Neural cell (in vitro differentiated cells): ENCODE results near the gene GAREM2. TPM values are rescaled to one million over a fixed set of nuclear protein-coding genes. Genes with fewer than 3 reads are reported as not detected.

Experiments used
- H2AFZ ChIP-seq: fragments of 200-600, 300-800 bp; sonication (generic), shearing (Covaris generic); 2 replicates; pipeline ENCODE4 v1.6.0; 2014; ENCODE audit warnings: low read depth, mild to moderate bottlenecking, antibody characterized with exemption, low read length, moderate library complexity
- H3F3A ChIP-seq: fragments of 200-600 bp; shearing (Covaris generic); 2 replicates; pipeline ENCODE4 v1.6.1; 2016; ENCODE audit warnings: mild to moderate bottlenecking, moderate library complexity, mixed read lengths, antibody characterized with exemption, low read length; ENCODE audit not compliant: insufficient read depth, poor library complexity, severe bottlenecking
- H3K27ac ChIP-seq: fragments of 200-600, 300-800 bp; sonication (generic), shearing (Covaris generic); 2 replicates; pipeline ENCODE4 v1.5.1; 2014; ENCODE audit warnings: mild to moderate bottlenecking, low read length, moderate library complexity
- H3K27me3 ChIP-seq: fragments of 300-800, 200-600 bp; sonication (generic), shearing (Covaris generic); 2 replicates; pipeline ENCODE4 v1.6.0; 2014; ENCODE audit warnings: mild to moderate bottlenecking, low read depth, low read length, moderate library complexity; ENCODE audit not compliant: insufficient read depth
- H3K36me3 ChIP-seq: fragments of 300-800, 200-600 bp; sonication (generic), shearing (Covaris generic); 2 replicates; pipeline ENCODE4 v1.5.1; 2014; ENCODE audit warnings: mild to moderate bottlenecking, antibody characterized with exemption, low read length, moderate library complexity; ENCODE audit not compliant: insufficient read depth
- H3K4me2 ChIP-seq: fragments of 300-800, 200-600 bp; sonication (generic), shearing (Covaris generic); 2 replicates; pipeline ENCODE4 v1.6.0; 2014; ENCODE audit warnings: mild to moderate bottlenecking, low read length
- H3K4me3 ChIP-seq: fragments of 300-800, 200-600 bp; sonication (generic), shearing (Covaris generic); 2 replicates; pipeline ENCODE4 v1.5.1; 2014; ENCODE audit warnings: mild to moderate bottlenecking, low read length, moderate library complexity
- H3K79me2 ChIP-seq: fragments of 200-600 bp; shearing (Covaris generic); replicated peaks from 2 replicates; pipeline ENCODE4 v1.6.0; 2014; ENCODE audit warnings: mild to moderate bottlenecking, low read length, moderate library complexity; ENCODE audit not compliant: insufficient read depth
- H3K9ac ChIP-seq: fragments of 300-800, 200-600 bp; sonication (generic), shearing (Covaris generic); 2 replicates; pipeline ENCODE4 v1.6.1; 2016; ENCODE audit warnings: mild to moderate bottlenecking, low read length, mixed read lengths
- H3K9me2 ChIP-seq: fragments of 200-600 bp; shearing (Covaris generic); 2 replicates; pipeline ENCODE4 v1.6.1; 2016; ENCODE audit warnings: mild to moderate bottlenecking, low read length, mixed read lengths; ENCODE audit not compliant: insufficient read depth
- H3K9me3 ChIP-seq: fragments of 200-600, 300-800 bp; sonication (generic), shearing (Covaris generic); 2 replicates; pipeline ENCODE4 v1.6.1; 2016; ENCODE audit warnings: mild to moderate bottlenecking, mixed run types, low read length, moderate library complexity, mixed read lengths
- H4K20me1 ChIP-seq: fragments of 200-600 bp; shearing (Covaris generic); 2 replicates; pipeline ENCODE4 v1.6.1; 2016; ENCODE audit warnings: mild to moderate bottlenecking, mixed run types; ENCODE audit not compliant: insufficient read depth
- CTCF ChIP-seq: fragments of 450-650 bp; IDR thresholded peaks from 2 replicates; pipeline ENCODE4 v1.5.1; 2014; ENCODE audit warnings: antibody characterized with exemption, mild to moderate bottlenecking, moderate library complexity; ENCODE audit not compliant: poor library complexity, severe bottlenecking
- EP300 ChIP-seq: fragments of 450-650 bp; conservative IDR thresholded peaks from 2 replicates; pipeline ENCODE4 v1.6.1; 2014; ENCODE audit warnings: antibody characterized with exemption, mild to moderate bottlenecking, moderate library complexity; ENCODE audit not compliant: poor library complexity, severe bottlenecking
- EZH2 ChIP-seq: fragments of 200-600, 300-800 bp; shearing (Covaris generic), sonication (generic); IDR thresholded peaks from 2 replicates; pipeline ENCODE4 v1.6.1; 2014; ENCODE audit warnings: antibody characterized with exemption, low read length, borderline replicate concordance, mild to moderate bottlenecking; ENCODE audit not compliant: insufficient read depth, poor library complexity, severe bottlenecking
- MXI1 ChIP-seq: fragments of 450-650 bp; conservative IDR thresholded peaks from 2 replicates; pipeline ENCODE4 v1.6.1; 2014; ENCODE audit warnings: antibody characterized with exemption, mild to moderate bottlenecking; ENCODE audit not compliant: poor library complexity, severe bottlenecking
- POLR2AphosphoS5 ChIP-seq: IDR thresholded peaks from 2 replicates; pipeline ENCODE4 v1.6.1; 2012
- RAD21 ChIP-seq: fragments of 450-650 bp; conservative IDR thresholded peaks from 2 replicates; pipeline ENCODE4 v1.6.1; 2014; ENCODE audit warnings: antibody characterized with exemption, mild to moderate bottlenecking, moderate library complexity
- SMC3 ChIP-seq: fragments of 450-650 bp; conservative IDR thresholded peaks from 2 replicates; pipeline ENCODE4 v1.6.1; 2014; ENCODE audit warnings: antibody characterized with exemption, mild to moderate bottlenecking, moderate library complexity; ENCODE audit not compliant: poor library complexity
- TAF1 ChIP-seq: IDR thresholded peaks from 2 replicates; pipeline ENCODE4 v1.6.1; 2012; ENCODE audit warnings: low read depth
- polyA plus RNA-seq: library from polyadenylated mRNA; depleted of rRNA; stranded (reverse); fragments of >200 nt; gene quantifications from 2 replicates; pipeline ENCODE4 v1.2.3, GENCODE V29; 2014
- TF ChIP-seq, protein P1 (sequence below): IDR thresholded peaks from 2 replicates; pipeline ENCODE4 v1.6.1; 2012; ENCODE audit warnings: borderline replicate concordance

GAREM2 gene
- polyA plus RNA-seq, 1 donor from 2014 or later = 3.2 TPM

- no peaks in the 10 kb centered on the region for H3K9me3 ChIP-seq
- no peak overlapping the region for H3K4me3 ChIP-seq
- no peak overlapping the region for H3K9ac ChIP-seq
- H3K9me2 ChIP-seq = no peaks in the 10 kb centered on the region
- H3F3A ChIP-seq = no peaks in the 10 kb centered on the region
- H4K20me1 ChIP-seq = no peaks in the 10 kb centered on the region
- H3K4me2 ChIP-seq = no peak overlapping the region
- no peak overlapping the region for H2AFZ ChIP-seq
- no peaks in the 10 kb centered on the region for H3K27me3 ChIP-seq
- no peak overlapping the region for H3K27ac ChIP-seq
- H3K36me3 ChIP-seq = peaks cover 20% of the 10 kb centered on the region
- no peaks in the 10 kb centered on the region for H3K79me2 ChIP-seq
- TF ChIP-seq CTCF = no peak
Measured at GRCh38 chr2:26195040-26195984, 22.4 kb downstream of the GAREM2 start.

DNA sequence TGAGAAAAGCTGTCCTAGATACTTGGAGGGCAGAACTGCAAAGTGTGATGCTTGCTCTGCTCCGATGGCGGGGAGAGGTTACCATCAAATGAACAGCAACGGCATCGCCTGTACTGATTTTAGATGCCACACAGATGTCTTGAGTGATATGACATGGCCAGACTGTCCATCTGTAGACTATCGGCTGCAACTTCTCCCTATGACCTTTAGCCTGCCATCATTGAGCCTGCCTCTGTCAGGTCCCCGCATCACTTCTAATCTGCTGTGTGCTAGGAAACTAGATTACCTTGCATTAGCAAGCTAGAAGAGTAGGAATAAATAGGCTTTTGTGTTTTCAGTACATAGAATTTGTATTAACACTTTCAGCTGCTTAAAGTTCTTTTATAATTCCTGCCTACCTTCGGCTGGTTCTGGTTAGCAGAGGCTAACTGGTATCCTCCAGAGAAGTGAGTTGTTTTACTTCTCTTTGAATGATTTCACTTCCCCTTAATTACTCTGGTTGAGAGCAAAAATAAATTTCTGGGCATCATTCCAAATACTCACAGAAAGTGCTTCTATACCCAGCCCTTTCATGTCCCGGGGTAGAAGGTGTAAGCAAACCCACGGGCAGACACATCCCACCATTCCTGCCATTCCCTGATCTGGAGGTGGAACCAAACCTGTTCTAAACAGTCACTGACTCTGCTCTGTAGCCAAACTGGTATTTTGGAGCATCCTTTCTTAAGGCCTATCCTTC lies 24.0 kb downstream of the GAREM2 start:
- Histone ChIP-seq H3K27ac (no peak overlapping the region), H3K36me3 (peaks cover 21% of the 10 kb centered on the region)
- TF ChIP-seq TAF1 (no peak), POLR2AphosphoS5 (no peak), CTCF (no peak), EP300 (no peak), RAD21 (no peak), MXI1 (no peak), EZH2 (no peak), SMC3 (no peak)
- TF ChIP-seq, protein P1, sequence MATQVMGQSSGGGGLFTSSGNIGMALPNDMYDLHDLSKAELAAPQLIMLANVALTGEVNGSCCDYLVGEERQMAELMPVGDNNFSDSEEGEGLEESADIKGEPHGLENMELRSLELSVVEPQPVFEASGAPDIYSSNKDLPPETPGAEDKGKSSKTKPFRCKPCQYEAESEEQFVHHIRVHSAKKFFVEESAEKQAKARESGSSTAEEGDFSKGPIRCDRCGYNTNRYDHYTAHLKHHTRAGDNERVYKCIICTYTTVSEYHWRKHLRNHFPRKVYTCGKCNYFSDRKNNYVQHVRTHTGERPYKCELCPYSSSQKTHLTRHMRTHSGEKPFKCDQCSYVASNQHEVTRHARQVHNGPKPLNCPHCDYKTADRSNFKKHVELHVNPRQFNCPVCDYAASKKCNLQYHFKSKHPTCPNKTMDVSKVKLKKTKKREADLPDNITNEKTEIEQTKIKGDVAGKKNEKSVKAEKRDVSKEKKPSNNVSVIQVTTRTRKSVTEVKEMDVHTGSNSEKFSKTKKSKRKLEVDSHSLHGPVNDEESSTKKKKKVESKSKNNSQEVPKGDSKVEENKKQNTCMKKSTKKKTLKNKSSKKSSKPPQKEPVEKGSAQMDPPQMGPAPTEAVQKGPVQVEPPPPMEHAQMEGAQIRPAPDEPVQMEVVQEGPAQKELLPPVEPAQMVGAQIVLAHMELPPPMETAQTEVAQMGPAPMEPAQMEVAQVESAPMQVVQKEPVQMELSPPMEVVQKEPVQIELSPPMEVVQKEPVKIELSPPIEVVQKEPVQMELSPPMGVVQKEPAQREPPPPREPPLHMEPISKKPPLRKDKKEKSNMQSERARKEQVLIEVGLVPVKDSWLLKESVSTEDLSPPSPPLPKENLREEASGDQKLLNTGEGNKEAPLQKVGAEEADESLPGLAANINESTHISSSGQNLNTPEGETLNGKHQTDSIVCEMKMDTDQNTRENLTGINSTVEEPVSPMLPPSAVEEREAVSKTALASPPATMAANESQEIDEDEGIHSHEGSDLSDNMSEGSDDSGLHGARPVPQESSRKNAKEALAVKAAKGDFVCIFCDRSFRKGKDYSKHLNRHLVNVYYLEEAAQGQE = no peak

More for the DNA sequence above, 24.0 kb downstream of the GAREM2 start:
- H2AFZ ChIP-seq = no peak overlapping the region
- no peaks in the 10 kb centered on the region for H3K79me2 ChIP-seq
- H4K20me1 ChIP-seq = no peaks in the 10 kb centered on the region
- no peaks in the 10 kb centered on the region for H3K9me3 ChIP-seq
- no peak overlapping the region for H3K4me3 ChIP-seq
- H3K9ac ChIP-seq = no peak overlapping the region
- no peaks in the 10 kb centered on the region for H3F3A ChIP-seq
- no peaks in the 10 kb centered on the region for H3K27me3 ChIP-seq
- no peak overlapping the region for H3K4me2 ChIP-seq
- no peaks in the 10 kb centered on the region for H3K9me2 ChIP-seq
